ENCODE results near the gene LRRC41. TPM values are rescaled to one million over a fixed set of nuclear protein-coding genes. Genes with fewer than 3 reads are reported as not detected.

Gene LRRC41, protein sequence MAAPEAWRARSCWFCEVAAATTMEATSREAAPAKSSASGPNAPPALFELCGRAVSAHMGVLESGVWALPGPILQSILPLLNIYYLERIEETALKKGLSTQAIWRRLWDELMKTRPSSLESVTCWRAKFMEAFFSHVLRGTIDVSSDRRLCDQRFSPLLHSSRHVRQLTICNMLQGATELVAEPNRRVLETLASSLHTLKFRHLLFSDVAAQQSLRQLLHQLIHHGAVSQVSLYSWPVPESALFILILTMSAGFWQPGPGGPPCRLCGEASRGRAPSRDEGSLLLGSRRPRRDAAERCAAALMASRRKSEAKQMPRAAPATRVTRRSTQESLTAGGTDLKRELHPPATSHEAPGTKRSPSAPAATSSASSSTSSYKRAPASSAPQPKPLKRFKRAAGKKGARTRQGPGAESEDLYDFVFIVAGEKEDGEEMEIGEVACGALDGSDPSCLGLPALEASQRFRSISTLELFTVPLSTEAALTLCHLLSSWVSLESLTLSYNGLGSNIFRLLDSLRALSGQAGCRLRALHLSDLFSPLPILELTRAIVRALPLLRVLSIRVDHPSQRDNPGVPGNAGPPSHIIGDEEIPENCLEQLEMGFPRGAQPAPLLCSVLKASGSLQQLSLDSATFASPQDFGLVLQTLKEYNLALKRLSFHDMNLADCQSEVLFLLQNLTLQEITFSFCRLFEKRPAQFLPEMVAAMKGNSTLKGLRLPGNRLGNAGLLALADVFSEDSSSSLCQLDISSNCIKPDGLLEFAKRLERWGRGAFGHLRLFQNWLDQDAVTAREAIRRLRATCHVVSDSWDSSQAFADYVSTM
- total RNA-seq = 10 to 100 TPM; 31.4 to 35.3 (median 34.6) TPM
- 25.8 TPM for total RNA-seq (2013)
- total RNA-seq = 44.2 to 107 (median 64.0) reads per million in 29 experiments

DNA sequence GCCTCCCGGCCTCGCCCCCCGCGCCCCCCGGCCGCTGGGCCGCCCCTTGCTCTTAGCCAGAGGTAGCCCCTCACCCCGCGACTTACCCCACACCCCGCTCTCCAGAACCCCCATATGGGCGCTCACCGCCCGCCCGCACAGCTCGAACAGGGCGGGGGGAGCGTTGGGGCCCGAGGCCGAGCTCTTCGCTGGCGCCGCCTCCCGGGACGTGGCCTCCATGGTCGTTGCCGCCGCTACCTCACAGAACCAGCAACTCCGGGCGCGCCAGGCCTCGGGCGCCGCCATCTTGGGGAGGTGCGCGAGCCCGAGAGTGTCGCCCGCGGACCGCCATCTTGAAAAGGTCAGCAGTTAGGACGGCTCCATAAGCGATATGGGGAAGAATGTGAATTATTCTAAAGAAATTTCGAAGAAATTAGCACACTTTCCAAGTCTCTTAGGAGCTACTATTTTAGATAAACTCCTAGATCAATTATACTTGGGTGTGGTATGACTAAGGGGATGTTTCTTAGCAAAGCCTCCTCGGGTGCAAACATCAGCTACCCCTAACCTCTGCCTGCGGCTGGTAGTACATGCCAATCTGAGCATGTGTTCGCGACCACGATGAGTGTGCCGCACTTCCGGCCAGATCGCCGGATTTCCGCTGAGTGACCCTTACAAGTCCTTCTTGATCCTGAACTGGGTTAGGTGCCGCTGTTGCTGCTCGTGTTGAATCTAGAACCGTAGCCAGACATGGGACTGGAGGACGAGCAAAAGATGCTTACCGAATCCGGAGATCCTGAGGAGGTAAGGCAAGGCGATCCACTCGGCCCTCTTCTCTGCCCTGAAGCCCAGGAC lies at the start of gene LRRC41, which contains the start of gene UQCRH:
TSS of gene LRRC41 (minus strand) at position 579 of the 834 bp plus-strand sequence. CDS start at position 285, 294 bp downstream.
TSS of gene UQCRH (plus strand) at position 661 of the 834 bp plus-strand sequence. CDS start at position 730, 69 bp downstream.
- H3K27ac ChIP-seq (ENCODE audit: low read length) = peak within 1 kb of the TSS; percentile 85
- Mint-ChIP-seq H3K4me1 (peaks cover 50 to 64% (median 53%) of the 10 kb centered on the region in 3 donors), H3K27ac (peak within 1 kb of the TSS; percentile 95 to 96), H3K36me3 (no peaks in the 10 kb centered on the region), H3K9me3 (no peaks in the 10 kb centered on the region), H3K27me3 (no peaks in the 10 kb centered on the region), H3K4me3 (peak within 1 kb of the TSS; percentile 94 to 98 (median 96))
- under 1% methylated on average over 39 of the region's 61 CpGs for WGBS (ENCODE audit: insufficient coverage)
- peak; percentile 87 to 90 (median 89) for ATAC-seq (replicated peaks in 1 of 4)
- no peaks in the 10 kb centered on the region for H3K27me3 ChIP-seq (replicated peaks in 1 of 2; ENCODE audit: control insufficient read depth in 2 of 2, extremely low read depth in 1 of 2, insufficient read depth in 2 of 2, low read length in 1 of 2)
- H3K36me3 ChIP-seq (ENCODE audit: control insufficient read depth in 2 of 2, extremely low read depth in 1 of 2, insufficient read depth in 1 of 2, low read length in 1 of 2) = peaks cover 0 to 2% of the 10 kb centered on the region in 2 donors
- ChIA-PET CTCF (interaction anchor here (0.6 to 2.1 kb wide), 10 partner anchors 12 to 58 kb away, joined by 3 to 6 read pairs (median 3); partner anchors contain the start of gene RAD54L (in 1 of the 2)), POLR2A (interaction anchor here (0.6 to 1.4 kb wide), 8 partner anchors 9 to 1671 kb away, joined by 3 to 18 read pairs (median 4); partner anchors contain the start of genes NSUN4 (in 1 of the 2) and RAD54L (in 1 of the 2))
- peak; percentile 83 to 97 (median 90) for DNase-seq
- H3K4me1 ChIP-seq (ENCODE audit: control insufficient read depth in 1 of 2, extremely low read depth in 1 of 2, insufficient read depth in 2 of 2, low read length in 2 of 2) = peaks cover 14 to 51% of the 10 kb centered on the region in 2 experiments
- peak within 1 kb of the TSS; percentile 84 to 91 for H3K4me3 ChIP-seq (ENCODE audit: control insufficient read depth in 1 of 2, extremely low read depth in 1 of 2, low read length in 1 of 2)
- no peaks in the 10 kb centered on the region for H3K9me3 ChIP-seq

DNA sequence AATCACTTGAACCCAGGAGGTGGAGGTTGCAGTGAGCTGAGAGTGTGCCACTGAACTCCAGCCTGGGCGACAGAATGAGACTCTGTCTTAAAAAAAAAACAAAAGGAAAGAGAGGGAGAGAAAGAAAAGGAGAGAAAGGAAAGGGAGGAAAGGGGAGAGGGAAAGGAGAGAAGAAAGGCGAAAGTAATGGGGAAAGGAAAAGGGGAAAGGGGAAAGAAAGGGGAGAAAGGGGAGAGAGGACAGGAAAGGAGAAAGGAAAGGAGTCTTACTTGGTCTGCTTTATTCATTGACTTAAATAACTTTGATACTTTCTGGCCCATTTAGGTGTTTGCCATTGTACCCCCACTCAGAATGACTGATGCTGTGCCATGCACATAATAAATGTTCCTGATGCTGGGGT lies 48.9 kb upstream of the LRRC41 start:
- H3K4me1 ChIP-seq (ENCODE audit: control insufficient read depth in 1 of 2, extremely low read depth in 1 of 2, insufficient read depth in 2 of 2, low read length in 2 of 2) = no peaks in the 10 kb centered on the region
- Mint-ChIP-seq H3K4me3 (no peak overlapping the region), H3K4me1 (peaks cover 8% of the 10 kb centered on the region in 3 donors), H3K9me3 (no peaks in the 10 kb centered on the region), H3K27ac (no peak overlapping the region), H3K27me3 (no peaks in the 10 kb centered on the region), H3K36me3 (peaks cover 36% of the 10 kb centered on the region)
- ChIA-PET CTCF (no interaction called here), POLR2A (no interaction called here)
- DNase-seq (no peak), ATAC-seq (replicated peaks in 1 of 4) (no peak)
- no peak overlapping the region for H3K27ac ChIP-seq (ENCODE audit: low read length)
- H3K9me3 ChIP-seq = no peaks in the 10 kb centered on the region
- peaks cover 12 to 46% of the 10 kb centered on the region in 2 donors for H3K36me3 ChIP-seq (ENCODE audit: control insufficient read depth in 2 of 2, extremely low read depth in 1 of 2, insufficient read depth in 1 of 2, low read length in 1 of 2)
- H3K4me3 ChIP-seq (ENCODE audit: control insufficient read depth in 1 of 2, extremely low read depth in 1 of 2, low read length in 1 of 2) = no peak overlapping the region
- H3K27me3 ChIP-seq (replicated peaks in 1 of 2; ENCODE audit: control insufficient read depth in 2 of 2, extremely low read depth in 1 of 2, insufficient read depth in 2 of 2, low read length in 1 of 2) = no peaks in the 10 kb centered on the region
- 94% methylated on average over 2 of the region's 2 CpGs for WGBS (ENCODE audit: insufficient coverage)

DNA sequence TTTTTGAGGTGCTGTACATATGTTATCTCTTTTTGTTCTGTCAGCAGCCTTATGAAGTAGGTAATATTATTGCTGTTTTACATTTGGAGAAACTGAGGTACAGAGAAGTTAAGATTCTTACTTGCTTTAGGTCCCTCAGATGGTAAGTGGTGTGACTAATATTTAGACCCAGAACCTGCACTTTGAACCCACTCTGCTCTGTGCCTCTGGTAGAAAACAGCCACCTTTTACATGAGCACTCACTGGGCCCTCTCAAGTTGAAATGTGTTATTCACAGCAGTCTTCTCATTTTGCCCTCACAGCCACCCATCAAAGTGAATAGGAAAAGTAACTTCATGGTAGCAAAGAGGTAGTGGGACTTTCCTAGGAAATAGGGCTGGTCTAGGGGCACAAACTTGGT lies 41.9 kb upstream of the LRRC41 start:
- H3K27ac Mint-ChIP-seq = peak overlapping the region in 1 of 2 donors; percentile 22
- H3K27me3 Mint-ChIP-seq = no peaks in the 10 kb centered on the region
- Histone ChIP-seq H3K27ac (ENCODE audit: low read length) (no peak overlapping the region), H3K4me1 (ENCODE audit: control insufficient read depth in 1 of 2, extremely low read depth in 1 of 2, insufficient read depth in 2 of 2, low read length in 2 of 2) (peaks cover 0 to 18% of the 10 kb centered on the region in 2 experiments), H3K36me3 (ENCODE audit: control insufficient read depth in 2 of 2, extremely low read depth in 1 of 2, insufficient read depth in 1 of 2, low read length in 1 of 2) (peaks cover 7 to 44% of the 10 kb centered on the region in 2 donors), H3K4me3 (ENCODE audit: control insufficient read depth in 1 of 2, extremely low read depth in 1 of 2, low read length in 1 of 2) (no peak overlapping the region), H3K27me3 (replicated peaks in 1 of 2; ENCODE audit: control insufficient read depth in 2 of 2, extremely low read depth in 1 of 2, insufficient read depth in 2 of 2, low read length in 1 of 2) (no peaks in the 10 kb centered on the region), H3K9me3 (no peaks in the 10 kb centered on the region)
- no peak overlapping the region for H3K4me3 Mint-ChIP-seq
- ChIA-PET CTCF (interaction anchor here in 1 of 2 donors (1.3 kb wide), 1 partner anchor 17 kb away, joined by 3 read pairs; no protein-coding TSS in a partner anchor), POLR2A (no interaction called here)
- peaks cover 36% of the 10 kb centered on the region for H3K36me3 Mint-ChIP-seq
- H3K9me3 Mint-ChIP-seq = no peaks in the 10 kb centered on the region
- ATAC-seq (replicated peaks in 1 of 4) (no peak), DNase-seq (no peak)
- peaks cover 45 to 52% (median 45%) of the 10 kb centered on the region in 3 donors for H3K4me1 Mint-ChIP-seq

DNA sequence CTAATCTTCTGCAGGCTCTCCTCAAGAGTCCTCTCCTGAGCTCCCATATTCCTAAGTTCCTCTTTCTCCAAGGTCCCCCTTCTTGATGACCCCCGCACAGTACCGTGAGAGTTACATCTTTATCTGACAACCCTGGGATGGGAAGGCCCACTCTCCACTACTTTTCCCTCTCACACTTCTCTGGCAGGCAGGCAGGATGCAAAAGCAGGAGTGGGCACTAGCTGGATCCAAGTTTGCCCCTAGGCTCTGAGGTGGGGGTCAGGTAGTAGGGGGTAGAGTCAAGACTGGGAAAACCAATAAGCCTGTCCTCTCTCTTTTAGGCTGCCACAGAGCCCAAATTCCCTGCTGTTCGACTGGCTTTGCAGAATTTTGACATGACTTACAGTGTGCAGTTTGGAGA lies 41.1 kb upstream of the LRRC41 start:
- Mint-ChIP-seq H3K4me1 (peaks cover 48 to 54% (median 49%) of the 10 kb centered on the region in 3 donors), H3K36me3 (peaks cover 29% of the 10 kb centered on the region), H3K27ac (peak overlapping the region in 1 of 2 donors; percentile 45), H3K27me3 (no peaks in the 10 kb centered on the region), H3K9me3 (no peaks in the 10 kb centered on the region), H3K4me3 (no peak overlapping the region)
- H3K36me3 ChIP-seq (ENCODE audit: control insufficient read depth in 2 of 2, extremely low read depth in 1 of 2, insufficient read depth in 1 of 2, low read length in 1 of 2) = peaks cover 1 to 36% of the 10 kb centered on the region in 2 donors
- ATAC-seq (replicated peaks in 1 of 4) (no peak), DNase-seq (no peak)
- H3K4me3 ChIP-seq (ENCODE audit: control insufficient read depth in 1 of 2, extremely low read depth in 1 of 2, low read length in 1 of 2) = no peak overlapping the region
- no peaks in the 10 kb centered on the region for H3K9me3 ChIP-seq
- ChIA-PET POLR2A (interaction anchor here in 1 of 2 donors (0.6 kb wide), 1 partner anchor 41 kb away, joined by 3 read pairs; no protein-coding TSS in a partner anchor), CTCF (interaction anchor here in 1 of 2 donors (0.6 to 1.0 kb wide), 3 partner anchors 42 to 121 kb away, joined by 3 read pairs; no protein-coding TSS in a partner anchor)
- no peak overlapping the region for H3K27ac ChIP-seq (ENCODE audit: low read length)
- H3K27me3 ChIP-seq (replicated peaks in 1 of 2; ENCODE audit: control insufficient read depth in 2 of 2, extremely low read depth in 1 of 2, insufficient read depth in 2 of 2, low read length in 1 of 2) = no peaks in the 10 kb centered on the region
- H3K4me1 ChIP-seq (ENCODE audit: control insufficient read depth in 1 of 2, extremely low read depth in 1 of 2, insufficient read depth in 2 of 2, low read length in 2 of 2) = peaks cover 2 to 26% of the 10 kb centered on the region in 2 experiments
- WGBS (ENCODE audit: insufficient coverage) = 100% methylated on average over 1 of the region's 3 CpGs

DNA sequence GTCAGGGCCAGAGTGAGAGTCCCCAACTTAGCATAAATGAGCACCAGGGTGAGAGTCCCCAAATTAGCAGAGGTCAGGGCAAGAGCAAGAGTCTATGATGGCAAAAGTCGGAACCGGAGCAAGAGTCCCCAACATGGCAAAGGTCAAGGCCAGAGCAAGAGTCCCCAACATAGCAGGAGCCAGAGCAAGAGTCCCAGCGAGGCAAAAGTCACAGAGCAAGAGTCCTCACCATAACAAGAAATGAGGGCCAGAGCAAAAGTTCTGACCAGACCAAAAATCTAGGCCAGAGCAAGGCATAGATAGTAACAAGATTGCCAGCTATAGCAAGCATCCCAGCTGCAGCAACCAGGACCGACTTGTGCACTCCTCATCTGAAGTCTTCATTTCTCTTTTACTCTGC lies 40.3 kb upstream of the LRRC41 start:
- 96% methylated on average over 3 of the region's 4 CpGs for WGBS (ENCODE audit: insufficient coverage)
- H3K27ac ChIP-seq (ENCODE audit: low read length) = no peak overlapping the region
- no peaks in the 10 kb centered on the region for H3K9me3 ChIP-seq
- no peak for ATAC-seq (replicated peaks in 1 of 4)
- H3K4me3 ChIP-seq (ENCODE audit: control insufficient read depth in 1 of 2, extremely low read depth in 1 of 2, low read length in 1 of 2) = no peak overlapping the region
- peaks cover 0 to 34% of the 10 kb centered on the region in 2 donors for H3K36me3 ChIP-seq (ENCODE audit: control insufficient read depth in 2 of 2, extremely low read depth in 1 of 2, insufficient read depth in 1 of 2, low read length in 1 of 2)
- peaks cover 2 to 27% of the 10 kb centered on the region in 2 experiments for H3K4me1 ChIP-seq (ENCODE audit: control insufficient read depth in 1 of 2, extremely low read depth in 1 of 2, insufficient read depth in 2 of 2, low read length in 2 of 2)
- CTCF ChIA-PET = interaction anchor here in 1 of 2 donors (1.0 kb wide), 2 partner anchors 97 to 120 kb away, joined by 3 read pairs; no protein-coding TSS in a partner anchor
- Mint-ChIP-seq H3K9me3 (no peaks in the 10 kb centered on the region), H3K27me3 (no peaks in the 10 kb centered on the region), H3K27ac (peak overlapping the region in 1 of 2 donors; percentile 59), H3K4me1 (peaks cover 51 to 57% (median 53%) of the 10 kb centered on the region in 3 donors), H3K36me3 (peaks cover 27% of the 10 kb centered on the region), H3K4me3 (no peak overlapping the region)
- no peak for DNase-seq
- POLR2A ChIA-PET = no interaction called here
- H3K27me3 ChIP-seq (replicated peaks in 1 of 2; ENCODE audit: control insufficient read depth in 2 of 2, extremely low read depth in 1 of 2, insufficient read depth in 2 of 2, low read length in 1 of 2) = no peaks in the 10 kb centered on the region

All from T-cell (primary cell).